ENCODE measurements around the gene RIPOR2.
"Not testable (repeated sequence)": the region's sequence is repeated elsewhere in the genome, so short reads cannot be mapped to it uniquely, and the experiment has no call there.

The RIPOR2 gene

GRCh38 chr6:24905483-24905882 is 30.3 kb downstream of the RIPOR2 start:
- no peak for DNase-seq (ENCODE audit: low spot score)

GRCh38 chr6:24903681-24904080 is 32.1 kb downstream of the RIPOR2 start:
- DNase-seq (ENCODE audit: low spot score) = no peak

- peak; percentile 43 for DNase-seq (ENCODE audit: low spot score)
These were observed 33.0 kb downstream of the RIPOR2 start for GRCh38 chr6:24902782-24903181.

GRCh38 chr6:24901698-24902328 is 33.9 kb downstream of the RIPOR2 start:
- DNase-seq (ENCODE audit: low spot score) = no peak

GRCh38 chr6:24900917-24901697 is 34.7 kb downstream of the RIPOR2 start:
- no peak for DNase-seq (ENCODE audit: low spot score)

- DNase-seq (ENCODE audit: low spot score) = no peak
These were observed 35.8 kb downstream of the RIPOR2 start for GRCh38 chr6:24899997-24900325.

GRCh38 chr6:24899136-24899996 is 36.4 kb downstream of the RIPOR2 start:
- no peak for DNase-seq (ENCODE audit: low spot score)

GRCh38 chr6:24898676-24899075 is 37.1 kb downstream of the RIPOR2 start:
- DNase-seq (ENCODE audit: low spot score) = no peak

GRCh38 chr6:24897186-24897585 is 38.6 kb downstream of the RIPOR2 start:
- no peak for DNase-seq (ENCODE audit: low spot score)

GRCh38 chr6:24893342-24893850 is 42.4 kb downstream of the RIPOR2 start:
- no peak for DNase-seq (ENCODE audit: low spot score)

- DNase-seq (ENCODE audit: low spot score) = no peak
These were observed 44.8 kb downstream of the RIPOR2 start for GRCh38 chr6:24891004-24891403.

GRCh38 chr6:24890471-24890870 is 45.3 kb downstream of the RIPOR2 start:
- no peak for DNase-seq (ENCODE audit: low spot score)

- no peak for DNase-seq (ENCODE audit: low spot score)
These were observed 46.9 kb downstream of the RIPOR2 start for GRCh38 chr6:24888715-24889370.

- no peak for DNase-seq (ENCODE audit: low spot score)
These were observed 48.1 kb downstream of the RIPOR2 start for GRCh38 chr6:24887545-24888140.

- no peak for DNase-seq (ENCODE audit: low spot score)
These were observed 52.1 kb downstream of the RIPOR2 start for GRCh38 chr6:24883618-24884017.

GRCh38 chr6:24882835-24883555 is 52.8 kb downstream of the RIPOR2 start:
- DNase-seq (ENCODE audit: low spot score) = no peak

GRCh38 chr6:24882295-24882694 is 53.5 kb downstream of the RIPOR2 start:
- DNase-seq (ENCODE audit: low spot score) = no peak

- no peak for DNase-seq (ENCODE audit: low spot score)
These were observed 54.4 kb downstream of the RIPOR2 start for GRCh38 chr6:24881376-24881775.

GRCh38 chr6:24880451-24880850 is 55.3 kb downstream of the RIPOR2 start:
- no peak for DNase-seq (ENCODE audit: low spot score)

GRCh38 chr6:24879351-24879750 is 56.4 kb downstream of the RIPOR2 start:
- no peak for DNase-seq (ENCODE audit: low spot score)

GRCh38 chr6:24877747-24878146 is 58.0 kb downstream of the RIPOR2 start:
- DNase-seq (ENCODE audit: low spot score) = not testable (repeated sequence)

All from LoVo (cell line).